ENCODE data around the gene WAC. TPM values are rescaled to one million over a fixed set of nuclear protein-coding genes. Genes with fewer than 3 reads are reported as not detected.

WAC gene
- polyA plus RNA-seq, 1 donor from 2014 or later, result 63.9 TPM

DNA sequence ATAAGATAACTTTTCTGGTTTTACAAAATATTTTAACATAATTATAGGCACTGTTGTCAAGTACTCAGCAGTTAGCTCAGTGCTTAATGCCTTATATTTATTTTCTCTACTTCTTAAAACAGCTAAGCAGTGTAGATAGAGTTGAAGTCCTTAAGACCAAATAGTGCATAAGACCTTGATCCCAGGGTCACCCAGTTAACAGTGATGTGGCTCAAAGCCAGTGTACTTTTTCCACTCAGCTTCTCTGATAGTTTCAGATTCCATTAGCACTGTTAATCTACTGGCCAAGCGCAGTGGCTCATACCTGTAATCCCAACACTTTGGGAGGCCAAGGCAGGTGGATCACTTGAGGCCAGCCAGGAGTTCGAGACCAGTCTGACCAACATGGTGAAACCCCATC, 83.6 kb downstream of the WAC start:
- Histone ChIP-seq H3K27ac (ENCODE audit: low read length) (no peak overlapping the region), H2AFZ (ENCODE audit: low read depth, low read length) (no peak overlapping the region), H3K79me2 (replicated peaks; ENCODE audit: insufficient read depth, low read length) (no peaks in the 10 kb centered on the region), H3K27me3 (ENCODE audit: insufficient read depth, low read depth, low read length) (no peaks in the 10 kb centered on the region), H3K36me3 (ENCODE audit: insufficient read depth, low read length) (peaks cover 23% of the 10 kb centered on the region), H3K9me2 (ENCODE audit: insufficient read depth, low read length) (no peaks in the 10 kb centered on the region), H4K20me1 (ENCODE audit: insufficient read depth) (no peaks in the 10 kb centered on the region), H3K9ac (ENCODE audit: low read length) (no peak overlapping the region), H3F3A (ENCODE audit: insufficient read depth, low read length, poor library complexity, severe bottlenecking) (no peaks in the 10 kb centered on the region), H3K4me2 (ENCODE audit: low read length) (no peak overlapping the region), H3K9me3 (ENCODE audit: low read length) (no peaks in the 10 kb centered on the region), H3K4me3 (ENCODE audit: low read length) (no peak overlapping the region)
- no peak for TF ChIP-seq MXI1 (conservative IDR thresholded peaks at IDR 0.05; ENCODE audit: poor library complexity, severe bottlenecking)
- no peak for TF ChIP-seq EP300 (conservative IDR thresholded peaks at IDR 0.05; ENCODE audit: poor library complexity, severe bottlenecking)
- no peak for TF ChIP-seq RAD21 (conservative IDR thresholded peaks at IDR 0.05)
- TF ChIP-seq, protein P1, sequence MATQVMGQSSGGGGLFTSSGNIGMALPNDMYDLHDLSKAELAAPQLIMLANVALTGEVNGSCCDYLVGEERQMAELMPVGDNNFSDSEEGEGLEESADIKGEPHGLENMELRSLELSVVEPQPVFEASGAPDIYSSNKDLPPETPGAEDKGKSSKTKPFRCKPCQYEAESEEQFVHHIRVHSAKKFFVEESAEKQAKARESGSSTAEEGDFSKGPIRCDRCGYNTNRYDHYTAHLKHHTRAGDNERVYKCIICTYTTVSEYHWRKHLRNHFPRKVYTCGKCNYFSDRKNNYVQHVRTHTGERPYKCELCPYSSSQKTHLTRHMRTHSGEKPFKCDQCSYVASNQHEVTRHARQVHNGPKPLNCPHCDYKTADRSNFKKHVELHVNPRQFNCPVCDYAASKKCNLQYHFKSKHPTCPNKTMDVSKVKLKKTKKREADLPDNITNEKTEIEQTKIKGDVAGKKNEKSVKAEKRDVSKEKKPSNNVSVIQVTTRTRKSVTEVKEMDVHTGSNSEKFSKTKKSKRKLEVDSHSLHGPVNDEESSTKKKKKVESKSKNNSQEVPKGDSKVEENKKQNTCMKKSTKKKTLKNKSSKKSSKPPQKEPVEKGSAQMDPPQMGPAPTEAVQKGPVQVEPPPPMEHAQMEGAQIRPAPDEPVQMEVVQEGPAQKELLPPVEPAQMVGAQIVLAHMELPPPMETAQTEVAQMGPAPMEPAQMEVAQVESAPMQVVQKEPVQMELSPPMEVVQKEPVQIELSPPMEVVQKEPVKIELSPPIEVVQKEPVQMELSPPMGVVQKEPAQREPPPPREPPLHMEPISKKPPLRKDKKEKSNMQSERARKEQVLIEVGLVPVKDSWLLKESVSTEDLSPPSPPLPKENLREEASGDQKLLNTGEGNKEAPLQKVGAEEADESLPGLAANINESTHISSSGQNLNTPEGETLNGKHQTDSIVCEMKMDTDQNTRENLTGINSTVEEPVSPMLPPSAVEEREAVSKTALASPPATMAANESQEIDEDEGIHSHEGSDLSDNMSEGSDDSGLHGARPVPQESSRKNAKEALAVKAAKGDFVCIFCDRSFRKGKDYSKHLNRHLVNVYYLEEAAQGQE (IDR thresholded peaks at IDR 0.05; ENCODE audit: borderline replicate concordance), result no peak
- TF ChIP-seq, protein P2, sequence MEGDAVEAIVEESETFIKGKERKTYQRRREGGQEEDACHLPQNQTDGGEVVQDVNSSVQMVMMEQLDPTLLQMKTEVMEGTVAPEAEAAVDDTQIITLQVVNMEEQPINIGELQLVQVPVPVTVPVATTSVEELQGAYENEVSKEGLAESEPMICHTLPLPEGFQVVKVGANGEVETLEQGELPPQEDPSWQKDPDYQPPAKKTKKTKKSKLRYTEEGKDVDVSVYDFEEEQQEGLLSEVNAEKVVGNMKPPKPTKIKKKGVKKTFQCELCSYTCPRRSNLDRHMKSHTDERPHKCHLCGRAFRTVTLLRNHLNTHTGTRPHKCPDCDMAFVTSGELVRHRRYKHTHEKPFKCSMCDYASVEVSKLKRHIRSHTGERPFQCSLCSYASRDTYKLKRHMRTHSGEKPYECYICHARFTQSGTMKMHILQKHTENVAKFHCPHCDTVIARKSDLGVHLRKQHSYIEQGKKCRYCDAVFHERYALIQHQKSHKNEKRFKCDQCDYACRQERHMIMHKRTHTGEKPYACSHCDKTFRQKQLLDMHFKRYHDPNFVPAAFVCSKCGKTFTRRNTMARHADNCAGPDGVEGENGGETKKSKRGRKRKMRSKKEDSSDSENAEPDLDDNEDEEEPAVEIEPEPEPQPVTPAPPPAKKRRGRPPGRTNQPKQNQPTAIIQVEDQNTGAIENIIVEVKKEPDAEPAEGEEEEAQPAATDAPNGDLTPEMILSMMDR (IDR thresholded peaks at IDR 0.05; ENCODE audit: poor library complexity, severe bottlenecking), result no peak
- no peak for TF ChIP-seq EZH2 (IDR thresholded peaks at IDR 0.05; ENCODE audit: borderline replicate concordance, insufficient read depth, low read length, poor library complexity, severe bottlenecking)
- no peak for TF ChIP-seq SMC3 (conservative IDR thresholded peaks at IDR 0.05; ENCODE audit: poor library complexity)
- TF ChIP-seq POLR2AphosphoS5 (IDR thresholded peaks at IDR 0.05), result no peak
- TF ChIP-seq TAF1 (IDR thresholded peaks at IDR 0.05; ENCODE audit: low read depth), result no peak

DNA sequence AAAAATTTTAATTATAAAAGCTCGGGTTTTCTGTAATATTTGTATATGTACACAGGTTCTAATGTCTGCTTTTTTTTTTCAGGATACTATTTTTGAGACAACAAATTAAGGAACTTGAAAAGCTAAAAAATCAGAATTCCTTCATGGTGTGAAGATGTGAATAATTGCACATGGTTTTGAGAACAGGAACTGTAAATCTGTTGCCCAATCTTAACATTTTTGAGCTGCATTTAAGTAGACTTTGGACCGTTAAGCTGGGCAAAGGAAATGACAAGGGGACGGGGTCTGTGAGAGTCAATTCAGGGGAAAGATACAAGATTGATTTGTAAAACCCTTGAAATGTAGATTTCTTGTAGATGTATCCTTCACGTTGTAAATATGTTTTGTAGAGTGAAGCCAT, 86.5 kb downstream of the WAC start:
- Histone ChIP-seq H3K36me3 (ENCODE audit: insufficient read depth, low read length) (peaks cover 14% of the 10 kb centered on the region), H4K20me1 (ENCODE audit: insufficient read depth) (no peaks in the 10 kb centered on the region), H3K27ac (ENCODE audit: low read length) (no peak overlapping the region), H3K9ac (ENCODE audit: low read length) (no peak overlapping the region), H3K27me3 (ENCODE audit: insufficient read depth, low read depth, low read length) (no peaks in the 10 kb centered on the region), H2AFZ (ENCODE audit: low read depth, low read length) (no peak overlapping the region), H3K9me3 (ENCODE audit: low read length) (no peaks in the 10 kb centered on the region), H3K4me2 (ENCODE audit: low read length) (no peak overlapping the region), H3K4me3 (ENCODE audit: low read length) (no peak overlapping the region), H3K79me2 (replicated peaks; ENCODE audit: insufficient read depth, low read length) (no peaks in the 10 kb centered on the region), H3F3A (ENCODE audit: insufficient read depth, low read length, poor library complexity, severe bottlenecking) (no peaks in the 10 kb centered on the region), H3K9me2 (ENCODE audit: insufficient read depth, low read length) (no peaks in the 10 kb centered on the region)
- no peak for TF ChIP-seq RAD21 (conservative IDR thresholded peaks at IDR 0.05)
- no peak for TF ChIP-seq EP300 (conservative IDR thresholded peaks at IDR 0.05; ENCODE audit: poor library complexity, severe bottlenecking)
- TF ChIP-seq EZH2 (IDR thresholded peaks at IDR 0.05; ENCODE audit: borderline replicate concordance, insufficient read depth, low read length, poor library complexity, severe bottlenecking), result no peak
- no peak for TF ChIP-seq TAF1 (IDR thresholded peaks at IDR 0.05; ENCODE audit: low read depth)
- TF ChIP-seq SMC3 (conservative IDR thresholded peaks at IDR 0.05; ENCODE audit: poor library complexity), result no peak
- no peak for TF ChIP-seq POLR2AphosphoS5 (IDR thresholded peaks at IDR 0.05)
- TF ChIP-seq, protein P2 (IDR thresholded peaks at IDR 0.05; ENCODE audit: poor library complexity, severe bottlenecking), result no peak
- TF ChIP-seq MXI1 (conservative IDR thresholded peaks at IDR 0.05; ENCODE audit: poor library complexity, severe bottlenecking), result no peak
- TF ChIP-seq, protein P1 (IDR thresholded peaks at IDR 0.05; ENCODE audit: borderline replicate concordance), result no peak
